ENCODE measurements around the gene IL36RN. TPM values are rescaled to one million over a fixed set of nuclear protein-coding genes. Genes with fewer than 3 reads are reported as not detected.

IL36RN gene
- total and polyA plus RNA-seq, 2 of the 13 experiments (the other 11 are each of a cell fraction or from before 2014, with no cell fraction given): not detected

GRCh38 chr2:113053666-113054065, 5.3 kb upstream of the IL36RN start:
- DNase-seq (ENCODE audit: low spot score): no peak
- whole genome bisulfite sequencing (ENCODE audit: low lambda C conversion rate): 2% methylated on average over 3 of the region's 3 CpGs
- Histone ChIP-seq H3K27ac (ENCODE audit: extremely low read length, insufficient read depth, low read length) (no peak overlapping the region), H4K20me1 (ENCODE audit: insufficient read depth, low read length) (no peaks in the 10 kb centered on the region), H3K79me2 (ENCODE audit: insufficient read depth, low read length) (no peaks in the 10 kb centered on the region), H3K9ac (ENCODE audit: insufficient read depth, low read depth, low read length) (no peak overlapping the region), H3K36me3 (replicated peaks in 1 of 2; ENCODE audit: control insufficient read depth in 1 of 2, insufficient read depth in 2 of 2, low read length in 2 of 2) (no peaks in the 10 kb centered on the region), H3K9me3 (ENCODE audit: low read length) (peaks cover 14% of the 10 kb centered on the region; the same call in 1 of the 2 replicates), H2AFZ (ENCODE audit: low read length) (no peak overlapping the region), H3K4me3 (replicated peaks in 1 of 3; ENCODE audit: insufficient read depth in 1 of 3, low read depth in 2 of 3, low read length in 3 of 3) (no peak overlapping the region), H3K27me3 (ENCODE audit: control insufficient read depth in 1 of 2, insufficient read depth in 2 of 2, low read length in 2 of 2) (peaks cover 1 to 10% of the 10 kb centered on the region in 2 experiments; a peak in 3 of 5 replicates), H3K4me2 (ENCODE audit: low read depth, low read length) (no peak overlapping the region), H3K4me1 (ENCODE audit: insufficient read depth, low read length) (no peaks in the 10 kb centered on the region)
- FAIRE-seq: no peak
- CTCF ChIA-PET (ENCODE audit: low intra/inter-chr PET ratio, low total read pairs): no interaction called here
- in situ Hi-C loops (cut with HindIII; ENCODE audit: extremely low pct_ligation_motif_present, low pct_unique_long_range_greater_than_20kb): no loop called here
- POLR2A ChIA-PET: no interaction called here
- BruUV-seq (replicated peaks): no TSS peak
- intact Hi-C loops (cut with micrococcal nuclease; ENCODE audit: unreplicated experiment): no loop called here
- no peak for ATAC-seq
- no peak for TF ChIP-seq CBX2 (IDR thresholded peaks at IDR 0.05; ENCODE audit: low read depth, low read length)
- TF ChIP-seq CBX2 (CRISPR knock-in tag; IDR thresholded peaks at IDR 0.05; ENCODE audit: low read depth): no peak
- TF ChIP-seq ZNF33B (CRISPR knock-in tag; IDR thresholded peaks at IDR 0.05): no peak
- TF ChIP-seq ZNF382 (CRISPR knock-in tag; IDR thresholded peaks at IDR 0.05; ENCODE audit: borderline replicate concordance): no peak
- TF ChIP-seq PLSCR1 (CRISPR knock-in tag; IDR thresholded peaks at IDR 0.05; ENCODE audit: borderline replicate concordance): no peak
- no peak for TF ChIP-seq DMTF1 (CRISPR knock-in tag; IDR thresholded peaks at IDR 0.05)
- no peak for TF ChIP-seq ZBTB40 (IDR thresholded peaks at IDR 0.05)
- no peak for TF ChIP-seq ZBTB40 (CRISPR knock-in tag; IDR thresholded peaks at IDR 0.05)
- no peak for TF ChIP-seq ZNF484 (CRISPR knock-in tag; IDR thresholded peaks at IDR 0.05; ENCODE audit: borderline replicate concordance, low read depth)
- no peak for TF ChIP-seq GFI1 (CRISPR knock-in tag; IDR thresholded peaks at IDR 0.05; ENCODE audit: borderline replicate concordance)
- TF ChIP-seq CSRNP2 (CRISPR knock-in tag; conservative IDR thresholded peaks at IDR 0.05; ENCODE audit: low read depth): no peak

Measured in HepG2 (cell line).